WI38 (cell line): ENCODE data around the gene MAP3K10.

Experiments
- H3K4me3 ChIP-seq: 2 replicates; pipeline ENCODE4 v1.5.1; 2011; ENCODE audit warnings: low read depth, mild to moderate bottlenecking, control low read depth, low read length
- TF ChIP-seq, protein P1 (sequence below): IDR thresholded peaks from 2 replicates; pipeline ENCODE4 v1.5.1; 2012; ENCODE audit warnings: low read depth, mild to moderate bottlenecking, control low read depth, low read length

MAP3K10 gene

GRCh38 chr19:40198272-40198990 lies 7.2 kb downstream of the MAP3K10 start:
- TF ChIP-seq, protein P1, sequence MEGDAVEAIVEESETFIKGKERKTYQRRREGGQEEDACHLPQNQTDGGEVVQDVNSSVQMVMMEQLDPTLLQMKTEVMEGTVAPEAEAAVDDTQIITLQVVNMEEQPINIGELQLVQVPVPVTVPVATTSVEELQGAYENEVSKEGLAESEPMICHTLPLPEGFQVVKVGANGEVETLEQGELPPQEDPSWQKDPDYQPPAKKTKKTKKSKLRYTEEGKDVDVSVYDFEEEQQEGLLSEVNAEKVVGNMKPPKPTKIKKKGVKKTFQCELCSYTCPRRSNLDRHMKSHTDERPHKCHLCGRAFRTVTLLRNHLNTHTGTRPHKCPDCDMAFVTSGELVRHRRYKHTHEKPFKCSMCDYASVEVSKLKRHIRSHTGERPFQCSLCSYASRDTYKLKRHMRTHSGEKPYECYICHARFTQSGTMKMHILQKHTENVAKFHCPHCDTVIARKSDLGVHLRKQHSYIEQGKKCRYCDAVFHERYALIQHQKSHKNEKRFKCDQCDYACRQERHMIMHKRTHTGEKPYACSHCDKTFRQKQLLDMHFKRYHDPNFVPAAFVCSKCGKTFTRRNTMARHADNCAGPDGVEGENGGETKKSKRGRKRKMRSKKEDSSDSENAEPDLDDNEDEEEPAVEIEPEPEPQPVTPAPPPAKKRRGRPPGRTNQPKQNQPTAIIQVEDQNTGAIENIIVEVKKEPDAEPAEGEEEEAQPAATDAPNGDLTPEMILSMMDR = no peak
- H3K4me3 ChIP-seq = no peak overlapping the region

DNA sequence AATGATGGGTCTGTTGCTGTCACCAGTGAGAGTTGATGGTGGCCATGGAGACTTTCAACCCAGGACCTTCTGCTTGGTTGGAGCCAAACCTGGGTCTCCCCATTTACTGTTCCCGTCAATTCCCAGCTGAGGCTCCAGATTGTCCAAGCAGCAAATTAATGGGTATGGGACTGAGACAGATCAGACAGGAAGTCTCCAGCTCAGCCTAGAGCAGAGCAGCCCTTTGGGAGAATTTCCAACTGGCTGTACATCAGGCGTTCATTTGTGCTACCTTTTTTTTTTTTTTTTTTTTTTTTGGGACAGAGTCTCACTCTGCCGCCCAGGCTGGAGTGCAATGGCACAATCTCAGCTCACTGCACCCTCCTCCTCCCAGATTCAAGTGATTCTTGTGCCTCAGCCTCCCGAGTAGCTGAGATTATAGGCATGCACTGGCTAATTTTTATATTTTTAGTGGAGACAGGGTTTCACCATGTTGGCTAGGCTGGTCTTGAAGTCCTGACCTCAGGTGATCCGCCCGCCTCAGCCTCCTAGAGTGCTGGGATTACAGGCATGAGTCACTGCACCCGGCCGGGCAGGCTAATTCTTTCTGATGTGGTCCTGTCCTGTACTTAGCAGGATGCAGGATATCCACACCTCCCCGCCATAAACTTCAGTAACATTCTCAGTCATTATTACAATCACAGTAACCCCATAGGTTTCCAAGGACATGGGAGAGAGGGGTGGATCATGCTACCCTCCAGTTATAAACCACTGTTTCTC lies 9.3 kb downstream of the MAP3K10 start:
- no peak overlapping the region for H3K4me3 ChIP-seq
- TF ChIP-seq, protein P1 = no peak

DNA sequence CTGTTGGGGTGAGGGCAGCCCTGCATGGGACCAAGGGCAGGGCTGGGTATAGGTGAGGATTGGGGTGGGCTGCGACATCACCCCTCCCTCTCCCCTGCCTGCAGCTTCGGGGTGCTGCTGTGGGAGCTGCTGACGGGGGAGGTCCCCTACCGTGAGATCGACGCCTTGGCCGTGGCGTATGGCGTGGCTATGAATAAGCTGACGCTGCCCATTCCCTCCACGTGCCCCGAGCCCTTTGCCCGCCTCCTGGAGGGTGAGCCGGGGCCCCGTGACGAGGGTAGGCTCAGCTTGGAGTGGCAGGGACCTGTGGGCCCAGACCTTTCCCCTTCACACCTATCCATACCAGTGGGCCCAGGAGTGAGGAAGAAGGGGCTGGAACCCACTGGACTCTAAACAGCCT lies 13.2 kb downstream of the MAP3K10 start:
- TF ChIP-seq, protein P1 = no peak
- no peak overlapping the region for H3K4me3 ChIP-seq

- no peak overlapping the region for H3K4me3 ChIP-seq
- TF ChIP-seq, protein P1 = no peak
Observed at GRCh38 chr19:40205760-40206159, 14.5 kb downstream of the MAP3K10 start.

GRCh38 chr19:40208602-40209001 lies 17.4 kb downstream of the MAP3K10 start:
- no peak overlapping the region for H3K4me3 ChIP-seq
- TF ChIP-seq, protein P1 = no peak

DNA sequence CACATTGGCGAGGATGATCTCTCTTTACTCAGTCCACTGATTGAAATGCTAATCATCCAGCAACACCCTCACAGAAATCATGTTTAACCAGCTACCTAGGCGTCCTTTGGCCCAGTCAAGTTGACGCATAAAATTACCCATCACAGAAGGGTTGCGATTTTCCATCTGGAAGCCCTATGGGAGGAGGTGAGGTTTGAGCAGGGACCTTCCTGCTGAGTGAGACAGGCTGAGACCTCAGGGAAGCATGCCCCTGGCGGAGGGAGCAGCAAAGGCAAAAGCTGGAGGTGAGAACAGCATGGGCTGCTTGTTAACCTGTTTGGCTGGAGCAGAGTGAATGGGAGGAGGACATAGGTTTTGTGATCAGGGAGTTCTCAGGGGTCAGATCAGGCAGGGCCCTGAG lies 19.7 kb downstream of the MAP3K10 start:
- no peak overlapping the region for H3K4me3 ChIP-seq
- TF ChIP-seq, protein P1 = no peak

- TF ChIP-seq, protein P1 = no peak
- no peak overlapping the region for H3K4me3 ChIP-seq
Observed at GRCh38 chr19:40213251-40213829, 22.1 kb downstream of the MAP3K10 start.
